HG02884 (cell line): ENCODE measurements around the gene P3H3.

Experiments
- ATAC-seq: cut with Tn5 transposase; IDR thresholded peaks from one replicate; pipeline ENCODE4 v1.9.1; 2021; ENCODE audit warnings: mild to moderate bottlenecking, moderate library complexity; ENCODE audit not compliant: unreplicated experiment

The P3H3 gene

DNA sequence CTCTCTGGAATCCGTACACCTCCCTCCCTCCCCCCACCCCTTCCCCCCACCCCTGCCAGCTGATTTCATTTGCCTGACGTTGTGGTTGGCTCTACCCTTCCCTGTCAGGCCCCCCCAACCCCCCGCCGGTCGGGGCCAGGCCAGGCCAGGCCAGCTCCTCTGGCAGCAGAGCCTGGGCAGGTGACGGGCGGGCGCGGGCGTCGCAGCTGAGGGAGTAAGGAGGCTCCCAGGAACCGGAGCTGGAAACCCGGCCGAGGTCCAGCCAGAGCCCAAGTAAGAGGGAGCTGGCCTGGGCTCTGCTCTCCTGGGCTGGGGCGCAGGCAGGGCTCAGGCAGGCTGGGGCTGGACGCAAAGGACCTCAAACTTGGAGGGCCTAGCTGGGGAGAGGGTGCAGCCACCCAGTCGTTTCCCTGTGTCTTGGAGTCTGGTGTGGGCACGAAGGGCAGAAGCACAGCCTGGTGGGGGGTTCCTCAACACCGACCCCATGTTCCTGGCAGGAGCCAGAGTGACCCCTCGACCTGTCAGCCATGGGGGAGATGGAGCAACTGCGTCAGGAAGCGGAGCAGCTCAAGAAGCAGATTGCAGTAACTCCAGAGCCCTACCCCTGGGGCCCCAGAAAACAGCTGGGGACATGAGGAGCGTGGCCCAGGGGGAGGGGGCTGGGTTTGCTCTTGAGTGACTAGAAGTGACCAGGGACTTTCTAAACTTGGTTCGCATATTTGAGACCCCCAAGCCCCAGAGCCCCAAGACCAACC, 12.7 kb downstream of the P3H3 start, which contains the start of gene GNB3:
Gene GNB3 (plus strand): TSS at position 165 of the 755 bp plus-strand sequence. CDS start 363 bp downstream, at position 528.
- ATAC-seq: no peak

DNA sequence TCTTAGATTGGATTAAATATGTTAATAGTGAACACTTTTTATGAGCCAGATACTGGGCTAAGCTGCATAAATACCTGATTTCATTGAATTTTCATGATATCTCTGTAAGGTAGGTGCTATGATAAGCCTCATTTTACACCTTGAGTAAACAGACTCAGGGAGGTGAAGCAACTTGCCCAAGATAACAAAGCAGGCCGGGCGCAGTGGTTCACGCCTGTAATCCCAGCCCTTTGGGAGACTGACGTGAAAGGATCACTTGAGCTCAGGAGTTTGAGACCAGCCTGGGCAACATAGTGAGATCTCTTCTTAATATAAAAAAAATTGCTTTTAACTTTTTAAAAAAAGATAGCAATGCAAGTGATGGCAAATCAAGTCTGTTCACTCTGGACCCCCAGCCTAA, 13.9 kb downstream of the P3H3 start:
- no peak for ATAC-seq

DNA sequence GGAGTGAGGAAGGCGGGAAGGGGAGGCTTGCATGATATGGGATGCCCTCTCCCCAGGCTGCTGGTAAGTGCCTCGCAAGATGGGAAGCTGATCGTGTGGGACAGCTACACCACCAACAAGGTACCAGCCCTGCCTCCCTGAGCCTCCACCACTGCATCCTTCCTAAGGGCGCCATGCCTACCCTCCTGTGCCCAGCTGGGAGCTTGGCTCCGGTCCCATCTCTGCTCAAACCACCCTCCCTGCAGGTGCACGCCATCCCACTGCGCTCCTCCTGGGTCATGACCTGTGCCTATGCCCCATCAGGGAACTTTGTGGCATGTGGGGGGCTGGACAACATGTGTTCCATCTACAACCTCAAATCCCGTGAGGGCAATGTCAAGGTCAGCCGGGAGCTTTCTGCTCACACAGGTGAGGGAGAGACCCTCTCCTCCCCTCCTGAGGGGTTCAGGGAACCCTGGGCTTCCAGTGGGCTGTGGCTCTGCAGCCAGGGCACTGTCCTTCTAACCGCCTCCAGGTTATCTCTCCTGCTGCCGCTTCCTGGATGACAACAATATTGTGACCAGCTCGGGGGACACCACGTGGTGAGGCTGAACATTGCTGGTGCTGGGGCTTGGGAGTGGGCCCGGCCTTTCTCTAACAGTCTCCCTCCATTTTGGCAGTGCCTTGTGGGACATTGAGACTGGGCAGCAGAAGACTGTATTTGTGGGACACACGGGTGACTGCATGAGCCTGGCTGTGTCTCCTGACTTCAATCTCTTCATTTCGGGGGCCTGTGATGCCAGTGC, 15.1 kb downstream of the P3H3 start:
- no peak for ATAC-seq

DNA sequence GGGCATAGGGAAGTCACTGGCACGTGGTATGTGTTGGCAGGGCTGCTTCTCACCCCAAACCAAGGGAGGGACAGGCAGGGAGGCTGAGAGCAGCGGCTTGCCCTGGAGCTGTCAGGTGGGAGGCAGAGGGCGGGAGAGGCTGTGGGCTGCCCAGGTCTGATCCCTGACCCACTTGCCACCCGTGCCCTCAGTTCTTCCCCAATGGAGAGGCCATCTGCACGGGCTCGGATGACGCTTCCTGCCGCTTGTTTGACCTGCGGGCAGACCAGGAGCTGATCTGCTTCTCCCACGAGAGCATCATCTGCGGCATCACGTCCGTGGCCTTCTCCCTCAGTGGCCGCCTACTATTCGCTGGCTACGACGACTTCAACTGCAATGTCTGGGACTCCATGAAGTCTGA, 17.2 kb downstream of the P3H3 start:
- no peak for ATAC-seq

DNA sequence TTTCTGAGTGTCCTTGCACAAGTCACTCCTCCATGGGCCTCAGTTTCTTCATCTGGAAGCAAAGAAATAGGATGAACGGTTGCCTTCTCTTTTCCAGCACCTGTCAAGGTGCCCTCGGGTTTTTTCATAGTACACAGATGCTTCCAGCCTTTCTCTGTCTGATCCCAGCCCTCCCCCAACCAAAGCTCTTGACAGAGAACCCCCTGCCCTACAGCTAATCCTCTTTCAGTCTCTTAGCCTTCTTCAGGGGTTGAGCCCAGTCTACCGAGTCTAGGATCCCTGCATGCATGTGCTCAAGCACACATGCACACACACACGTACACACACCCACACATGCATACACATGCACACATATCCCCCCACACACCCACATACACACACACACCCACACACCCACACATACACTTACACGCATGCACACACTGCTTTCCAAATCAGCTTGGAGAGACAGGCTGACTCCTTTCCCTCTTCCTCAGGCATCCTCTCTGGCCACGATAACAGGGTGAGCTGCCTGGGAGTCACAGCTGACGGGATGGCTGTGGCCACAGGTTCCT, 18.2 kb downstream of the P3H3 start:
- no peak for ATAC-seq

DNA sequence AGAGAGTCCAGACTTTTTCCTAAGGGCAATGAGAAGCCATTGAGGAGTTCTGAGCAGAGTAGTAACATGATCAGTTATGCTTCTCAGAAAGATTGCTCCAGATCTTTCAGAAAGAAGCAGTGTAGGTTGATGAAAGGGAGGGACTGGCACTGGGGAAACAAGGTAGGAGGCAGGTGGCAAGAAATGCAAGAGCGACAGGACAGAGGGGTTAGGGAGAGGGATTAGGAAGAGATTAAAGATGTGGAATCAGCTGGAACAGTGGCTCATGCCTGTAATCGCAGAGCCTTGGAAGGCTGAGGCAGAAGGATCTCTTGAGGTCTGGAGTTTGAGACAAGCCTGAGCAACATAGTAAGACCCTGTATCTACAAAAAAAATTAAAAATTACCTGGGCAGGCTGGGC, 19.5 kb downstream of the P3H3 start:
- no peak for ATAC-seq

- ATAC-seq: no peak
Observed at GRCh38 chr12:6849427-6849826, 21.2 kb downstream of the P3H3 start.

DNA sequence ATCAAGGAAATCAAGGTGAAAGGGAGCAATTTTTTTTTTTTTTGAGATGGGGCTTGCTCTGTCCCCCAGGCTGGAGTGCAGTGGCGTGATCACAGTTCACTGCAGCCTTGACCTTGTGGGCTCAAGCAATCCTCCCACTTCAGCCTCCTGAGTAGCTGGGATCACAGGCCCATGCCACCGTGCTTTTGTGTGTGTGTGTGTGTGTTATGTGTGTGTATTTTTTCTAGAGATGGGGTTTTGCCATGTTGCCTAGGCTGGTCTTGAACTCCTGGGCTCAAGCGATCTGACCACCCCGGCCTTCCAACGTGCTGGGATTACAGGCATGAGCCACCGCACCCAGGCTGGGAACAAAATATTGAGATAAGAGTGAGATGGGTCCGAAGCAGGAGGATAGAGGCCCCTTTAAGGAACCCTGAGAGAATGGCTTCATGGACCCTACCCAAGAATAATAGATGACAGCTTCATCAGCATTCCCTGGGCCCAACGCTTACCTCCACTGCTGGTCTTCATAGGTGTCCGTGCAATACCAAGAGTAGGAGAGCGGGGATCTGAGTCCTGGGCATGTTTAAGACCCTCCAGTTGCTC, 21.9 kb downstream of the P3H3 start:
- no peak for ATAC-seq

DNA sequence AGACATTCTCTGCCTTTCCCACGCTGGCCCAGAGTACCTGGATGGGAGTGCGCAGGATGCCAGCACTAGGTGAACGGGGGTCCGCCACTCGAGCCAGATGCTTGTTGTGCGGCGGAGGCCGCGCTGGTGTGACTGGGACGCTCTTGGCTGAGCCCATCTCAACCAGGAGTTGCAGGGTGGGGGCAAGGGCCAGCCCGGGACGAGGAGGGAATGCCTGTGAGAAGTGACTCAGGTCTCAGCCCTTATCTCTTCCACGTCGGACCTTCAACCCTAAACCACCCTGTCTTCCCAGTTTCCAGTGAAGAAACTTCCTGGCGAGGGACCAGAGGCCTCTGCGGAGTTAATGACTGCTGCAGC, 22.6 kb downstream of the P3H3 start:
- ATAC-seq: no peak

- ATAC-seq: peak; percentile 47
Observed at GRCh38 chr12:6851153-6851920, 23.1 kb downstream of the P3H3 start, which contains the start of gene CDCA3. CDCA3 (minus strand) TSS chr12:6851286; CDS start chr12:6850952, 334 bp downstream.

GRCh38 chr12:6851921-6852650, 23.9 kb downstream of the P3H3 start, which contains the start of gene USP5:
USP5 (plus strand) TSS chr12:6852150; CDS start chr12:6852180, 30 bp downstream.
- peak; percentile 68 for ATAC-seq

GRCh38 chr12:6852651-6853354, 24.6 kb downstream of the P3H3 start:
- ATAC-seq: no peak

DNA sequence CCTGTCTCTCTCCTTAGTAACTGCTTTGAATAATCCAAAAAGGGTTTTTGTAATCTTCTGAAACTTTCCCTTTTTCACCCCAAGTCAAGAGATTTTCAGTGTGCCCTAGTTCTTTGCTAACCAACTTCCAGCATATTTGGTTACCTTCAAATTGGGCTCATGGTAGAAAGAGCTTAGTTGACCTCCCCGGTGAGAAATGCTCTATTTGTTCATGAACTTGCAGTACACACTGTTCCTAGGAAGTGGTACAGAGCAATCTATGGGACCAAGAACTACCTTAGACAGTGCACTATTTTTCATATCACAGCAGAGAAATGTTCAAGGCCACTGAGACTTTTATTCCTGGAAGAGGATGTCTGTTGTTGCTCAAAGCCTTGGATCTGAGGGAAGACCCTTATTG, 25.4 kb downstream of the P3H3 start:
- no peak for ATAC-seq

- no peak for ATAC-seq
Observed at GRCh38 chr12:6854036-6854435, 25.8 kb downstream of the P3H3 start.

DNA sequence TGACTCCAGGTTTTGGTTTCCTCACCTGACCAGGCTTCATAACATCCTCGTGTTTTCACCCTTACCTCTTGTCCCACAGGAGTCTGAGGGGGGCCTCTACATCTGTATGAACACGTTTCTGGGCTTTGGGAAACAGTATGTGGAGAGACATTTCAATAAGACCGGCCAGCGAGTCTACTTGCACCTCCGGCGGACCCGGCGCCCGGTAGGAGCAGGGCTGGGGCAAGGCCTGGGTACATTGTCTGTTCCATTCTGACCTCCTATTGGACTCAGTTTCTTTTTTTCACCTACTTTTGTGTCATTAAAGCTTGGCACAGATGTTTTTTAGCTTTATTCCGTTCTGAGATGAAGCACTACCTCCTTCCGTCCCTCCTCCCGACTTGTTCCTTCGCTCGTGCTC, 27.1 kb downstream of the P3H3 start:
- ATAC-seq: no peak

GRCh38 chr12:6858799-6859198, 30.6 kb downstream of the P3H3 start:
- ATAC-seq: no peak

DNA sequence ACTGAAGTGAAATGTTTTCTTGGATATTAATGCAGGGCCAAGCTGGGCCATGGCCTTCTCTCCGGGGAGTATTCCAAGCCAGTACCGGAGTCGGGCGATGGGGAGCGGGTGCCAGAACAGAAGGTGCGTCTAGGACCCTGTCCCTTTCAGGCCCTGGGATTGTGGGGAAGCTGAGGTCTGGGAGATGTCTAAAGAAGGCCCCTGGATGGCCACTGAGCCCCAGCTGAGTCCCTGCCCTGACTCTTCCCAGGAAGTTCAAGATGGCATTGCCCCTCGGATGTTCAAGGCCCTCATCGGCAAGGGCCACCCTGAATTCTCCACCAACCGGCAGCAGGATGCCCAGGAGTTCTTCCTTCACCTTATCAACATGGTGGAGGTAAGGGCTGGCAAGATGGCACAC, 31.9 kb downstream of the P3H3 start:
- ATAC-seq: no peak

DNA sequence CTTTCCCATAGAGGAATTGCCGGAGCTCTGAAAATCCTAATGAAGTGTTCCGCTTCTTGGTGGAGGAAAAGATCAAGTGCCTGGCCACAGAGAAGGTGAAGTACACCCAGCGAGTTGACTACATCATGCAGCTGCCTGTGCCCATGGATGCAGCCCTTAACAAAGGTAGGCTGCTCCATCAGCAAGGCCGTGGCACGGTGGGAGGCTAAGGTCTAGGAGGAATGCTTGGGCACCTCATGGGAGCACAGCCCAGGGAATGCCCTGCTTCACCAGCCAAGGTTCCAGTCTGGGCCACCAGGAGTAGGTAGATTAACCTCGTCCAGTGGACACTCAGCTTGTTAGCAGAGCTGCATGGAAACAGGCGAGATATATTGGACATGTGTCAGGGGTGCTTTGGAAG, 32.7 kb downstream of the P3H3 start:
- no peak for ATAC-seq

- no peak for ATAC-seq
Observed at GRCh38 chr12:6861391-6861790, 33.2 kb downstream of the P3H3 start.
